OCI-LY1 (cell line): Measurements from ENCODE around the gene CDK16.

Experiments used
- H2AFZ ChIP-seq: fragments of 200-600 bp; sonication (generic), shearing (Covaris generic); 2 replicates; pipeline ENCODE4 v1.6.0; 2014; ENCODE audit warnings: antibody characterized with exemption, mild to moderate bottlenecking, low read length
- H3F3A ChIP-seq: fragments of 200-600 bp; sonication (generic), shearing (Covaris generic); 2 replicates; pipeline ENCODE4 v1.6.0; 2014; ENCODE audit warnings: mild to moderate bottlenecking, antibody characterized with exemption, low read length, moderate library complexity; ENCODE audit not compliant: insufficient read depth
- H3K27ac ChIP-seq: fragments of 200-600 bp; sonication (generic); 2 replicates; pipeline ENCODE4 v1.5.1; 2014; ENCODE audit warnings: low read length, mixed run types, mild to moderate bottlenecking, low read depth; ENCODE audit not compliant: poor library complexity, severe bottlenecking
- H3K27me3 ChIP-seq: fragments of 200-600 bp; sonication (generic); 2 replicates; pipeline ENCODE4 v1.6.0; 2014; ENCODE audit warnings: antibody characterized with exemption, mild to moderate bottlenecking, low read length, moderate library complexity; ENCODE audit not compliant: insufficient read depth
- H3K36me3 ChIP-seq: fragments of 200-600 bp; sonication (generic); 2 replicates; pipeline ENCODE4 v1.6.1; 2014; ENCODE audit warnings: mild to moderate bottlenecking, antibody characterized with exemption, low read length, moderate library complexity, mixed read lengths; ENCODE audit not compliant: insufficient read depth
- H3K4me1 ChIP-seq: fragments of 200-600 bp; sonication (generic); 2 replicates; pipeline ENCODE4 v1.5.1; 2014; ENCODE audit warnings: mild to moderate bottlenecking, low read length, moderate library complexity; ENCODE audit not compliant: insufficient read depth, severe bottlenecking
- H3K4me2 ChIP-seq: fragments of 200-600 bp; sonication (generic), shearing (Covaris generic); 2 replicates; pipeline ENCODE4 v1.6.1; 2014; ENCODE audit warnings: low read length
- H3K4me3 ChIP-seq: fragments of 200-600 bp; sonication (generic); 2 replicates; pipeline ENCODE4 v1.5.1; 2014; ENCODE audit warnings: low read length, low read depth, mild to moderate bottlenecking, mixed read lengths; ENCODE audit not compliant: poor library complexity, severe bottlenecking
- H3K79me2 ChIP-seq: fragments of 200-600 bp; shearing (Covaris generic); 2 replicates; pipeline ENCODE4 v1.6.1; 2016; ENCODE audit warnings: mixed run types, low read length, mixed read lengths; ENCODE audit not compliant: insufficient read depth
- H3K9ac ChIP-seq: fragments of 200-600 bp; sonication (generic), shearing (Covaris generic); 2 replicates; pipeline ENCODE4 v1.6.1; 2014; ENCODE audit warnings: mild to moderate bottlenecking, low read length, mixed read lengths
- H3K9me2 ChIP-seq: fragments of 200-600 bp; sonication (generic), shearing (Covaris generic); 2 replicates; pipeline ENCODE4 v1.6.1; 2014; ENCODE audit warnings: low read depth, mild to moderate bottlenecking, low read length, mixed read lengths
- H3K9me3 ChIP-seq: fragments of 200-600 bp; shearing (Covaris generic); 2 replicates; pipeline ENCODE4 v1.6.1; 2014; ENCODE audit warnings: low read length, mixed read lengths
- H4K20me1 ChIP-seq: fragments of 200-600 bp; sonication (generic), shearing (Covaris generic); 2 replicates; pipeline ENCODE4 v1.6.0; 2016; ENCODE audit warnings: mild to moderate bottlenecking, low read length; ENCODE audit not compliant: insufficient read depth
- CTCF ChIP-seq: fragments of 200-600 bp; sonication (generic), shearing (Covaris generic); IDR thresholded peaks from 2 replicates; pipeline ENCODE4 v1.5.1; 2017; ENCODE audit warnings: mild to moderate bottlenecking, antibody characterized with exemption, low read length, moderate library complexity, mixed read lengths
- EZH2 ChIP-seq: fragments of 200-600 bp; sonication (generic), shearing (Covaris generic); IDR thresholded peaks from 2 replicates; pipeline ENCODE4 v1.8.0; 2017; ENCODE audit warnings: borderline replicate concordance, mixed run types, mild to moderate bottlenecking, antibody characterized with exemption, low read length, moderate library complexity, mixed read lengths

Gene CDK16

DNA sequence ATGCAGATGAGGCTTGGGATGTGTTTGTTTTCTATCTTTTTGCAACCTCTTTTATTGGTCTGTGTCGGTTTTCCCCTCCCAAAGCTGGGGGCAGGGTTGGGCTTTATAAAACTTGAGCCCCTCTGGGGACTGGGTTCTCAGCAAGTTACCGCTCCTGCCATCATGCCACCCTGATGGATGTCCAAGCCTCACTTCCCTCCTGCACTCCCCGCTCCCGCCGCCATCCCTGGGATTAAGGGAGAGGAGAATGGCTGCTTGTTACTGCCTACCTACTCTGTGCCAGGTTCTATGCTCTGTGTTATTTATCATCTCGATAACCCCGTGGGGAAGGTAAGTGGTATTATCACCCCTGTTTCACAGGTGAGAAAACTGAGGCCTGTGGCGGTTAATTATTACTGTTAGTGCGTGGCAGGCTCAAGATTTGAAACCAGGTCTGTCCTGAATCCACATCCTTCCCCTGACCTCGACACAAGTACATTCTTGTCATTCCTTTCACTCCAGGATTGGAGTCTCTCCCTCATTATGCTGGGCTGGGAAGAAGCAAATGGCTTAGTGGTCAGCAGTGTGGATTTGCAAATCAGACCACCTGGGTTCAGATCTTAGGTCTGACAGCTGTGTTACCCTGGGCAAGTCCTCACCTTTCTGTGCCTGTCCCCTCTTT lies 20.3 kb upstream of the CDK16 start:
- no peak overlapping the region for H3K4me3 ChIP-seq
- no peaks in the 10 kb centered on the region for H4K20me1 ChIP-seq
- H3K27ac ChIP-seq, result no peak overlapping the region
- H3K27me3 ChIP-seq, result no peaks in the 10 kb centered on the region
- H3K9ac ChIP-seq, result no peak overlapping the region
- no peak overlapping the region for H3K4me2 ChIP-seq
- peaks cover 76% of the 10 kb centered on the region for H3K36me3 ChIP-seq
- TF ChIP-seq CTCF (no peak), EZH2 (no peak)
- no peaks in the 10 kb centered on the region for H3F3A ChIP-seq
- no peaks in the 10 kb centered on the region for H3K9me2 ChIP-seq
- no peaks in the 10 kb centered on the region for H3K9me3 ChIP-seq
- no peak overlapping the region for H2AFZ ChIP-seq
- H3K79me2 ChIP-seq, result peaks cover 38% of the 10 kb centered on the region
- peaks cover 28% of the 10 kb centered on the region for H3K4me1 ChIP-seq

DNA sequence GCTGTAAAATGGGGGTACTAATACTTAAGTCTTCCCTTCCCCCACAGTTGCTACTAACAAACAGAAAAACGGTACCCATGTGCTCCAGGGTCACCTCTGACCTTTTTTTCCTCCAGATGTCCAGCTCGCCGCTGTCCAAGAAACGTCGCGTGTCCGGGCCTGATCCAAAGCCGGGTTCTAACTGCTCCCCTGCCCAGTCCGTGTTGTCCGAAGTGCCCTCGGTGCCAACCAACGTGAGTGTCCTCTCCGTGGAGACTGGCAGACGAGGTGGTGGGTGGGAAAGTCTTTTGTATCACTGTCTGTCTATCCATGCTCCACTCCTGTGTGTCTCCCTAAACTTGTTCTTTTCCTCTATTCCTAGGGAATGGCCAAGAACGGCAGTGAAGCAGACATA lies 19.8 kb upstream of the CDK16 start:
- Histone ChIP-seq H3K79me2 (peaks cover 37% of the 10 kb centered on the region), H4K20me1 (no peaks in the 10 kb centered on the region), H3K4me3 (no peak overlapping the region), H3K9me3 (no peaks in the 10 kb centered on the region), H3K9me2 (no peaks in the 10 kb centered on the region), H3K27me3 (no peaks in the 10 kb centered on the region), H3K4me2 (no peak overlapping the region), H3K4me1 (peaks cover 26% of the 10 kb centered on the region), H3K9ac (no peak overlapping the region), H2AFZ (no peak overlapping the region), H3K27ac (no peak overlapping the region), H3K36me3 (peaks cover 81% of the 10 kb centered on the region), H3F3A (no peaks in the 10 kb centered on the region)
- TF ChIP-seq CTCF (no peak), EZH2 (no peak)

- no peak overlapping the region for H3K4me2 ChIP-seq
- H3K9me2 ChIP-seq, result no peaks in the 10 kb centered on the region
- TF ChIP-seq EZH2, result no peak
- no peak for TF ChIP-seq CTCF
- no peaks in the 10 kb centered on the region for H3K9me3 ChIP-seq
- H4K20me1 ChIP-seq, result no peaks in the 10 kb centered on the region
- H3K27me3 ChIP-seq, result no peaks in the 10 kb centered on the region
- H2AFZ ChIP-seq, result no peak overlapping the region
- H3K4me1 ChIP-seq, result peaks cover 26% of the 10 kb centered on the region
- H3K27ac ChIP-seq, result no peak overlapping the region
- peaks cover 87% of the 10 kb centered on the region for H3K36me3 ChIP-seq
- H3F3A ChIP-seq, result no peaks in the 10 kb centered on the region
- no peak overlapping the region for H3K4me3 ChIP-seq
- H3K79me2 ChIP-seq, result peaks cover 31% of the 10 kb centered on the region
- no peak overlapping the region for H3K9ac ChIP-seq
Measured at GRCh38 chrX:47199286-47199685, 19.2 kb upstream of the CDK16 start.
